AG04449 (cell line): Measurements from ENCODE around the gene ART5.

Experiments used
- CTCF ChIA-PET: fragments of 350-600 bp; formaldehyde crosslinking; extraction: SDS; loops from one replicate; lab custom pipeline; 2021; ENCODE audit warnings: antibody characterized with exemption; lab: Yijun Ruan, JAX
- POLR2A ChIA-PET: fragments of 400-600, 350-600 bp; formaldehyde crosslinking; extraction: SDS; loops from one replicate; lab custom pipeline; 2020; ENCODE audit warnings: antibody characterized with exemption, inconsistent platforms; lab: Yijun Ruan, JAX
- DNase-seq: peaks from one replicate; pipeline ENCODE4 v3.0.0-alpha.2; 2010; ENCODE audit warnings: low read depth, low spot score
- H3K4me3 ChIP-seq: 2 replicates; pipeline ENCODE4 v1.5.1; 2011; ENCODE audit warnings: low read depth, mild to moderate bottlenecking, control low read depth, low read length
- TF ChIP-seq, protein P1 (sequence below): IDR thresholded peaks from one replicate; pipeline ENCODE4 v1.5.1; 2011; ENCODE audit warnings: mild to moderate bottlenecking, moderate library complexity, low read length, control low read depth, inconsistent platforms; ENCODE audit not compliant: insufficient read depth; ENCODE audit errors: missing control alignments

The ART5 gene

GRCh38 chr11:3626250-3626960, 15.4 kb downstream of the ART5 start:
- DNase-seq, result no peak
- ChIA-PET CTCF (interaction anchor here (1.1 to 2.1 kb wide), 3 partner anchors 12 to 215 kb away, joined by 3 to 10 read pairs (median 5); no protein-coding TSS in a partner anchor), POLR2A (no interaction called here)
- H3K4me3 ChIP-seq, result no peak overlapping the region
- TF ChIP-seq, protein P1, sequence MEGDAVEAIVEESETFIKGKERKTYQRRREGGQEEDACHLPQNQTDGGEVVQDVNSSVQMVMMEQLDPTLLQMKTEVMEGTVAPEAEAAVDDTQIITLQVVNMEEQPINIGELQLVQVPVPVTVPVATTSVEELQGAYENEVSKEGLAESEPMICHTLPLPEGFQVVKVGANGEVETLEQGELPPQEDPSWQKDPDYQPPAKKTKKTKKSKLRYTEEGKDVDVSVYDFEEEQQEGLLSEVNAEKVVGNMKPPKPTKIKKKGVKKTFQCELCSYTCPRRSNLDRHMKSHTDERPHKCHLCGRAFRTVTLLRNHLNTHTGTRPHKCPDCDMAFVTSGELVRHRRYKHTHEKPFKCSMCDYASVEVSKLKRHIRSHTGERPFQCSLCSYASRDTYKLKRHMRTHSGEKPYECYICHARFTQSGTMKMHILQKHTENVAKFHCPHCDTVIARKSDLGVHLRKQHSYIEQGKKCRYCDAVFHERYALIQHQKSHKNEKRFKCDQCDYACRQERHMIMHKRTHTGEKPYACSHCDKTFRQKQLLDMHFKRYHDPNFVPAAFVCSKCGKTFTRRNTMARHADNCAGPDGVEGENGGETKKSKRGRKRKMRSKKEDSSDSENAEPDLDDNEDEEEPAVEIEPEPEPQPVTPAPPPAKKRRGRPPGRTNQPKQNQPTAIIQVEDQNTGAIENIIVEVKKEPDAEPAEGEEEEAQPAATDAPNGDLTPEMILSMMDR, result no peak

GRCh38 chr11:3623767-3624458, 17.9 kb downstream of the ART5 start:
- no peak overlapping the region for H3K4me3 ChIP-seq
- POLR2A ChIA-PET, result no interaction called here
- no peak for DNase-seq
- CTCF ChIA-PET, result interaction anchor here (3.1 kb wide), 1 partner anchor 14 kb away, joined by 20 read pairs; no protein-coding TSS in a partner anchor
- TF ChIP-seq, protein P1, result no peak

- no peak for DNase-seq
- H3K4me3 ChIP-seq, result no peak overlapping the region
- ChIA-PET CTCF (interaction anchor here (3.1 kb wide), 1 partner anchor 13 kb away, joined by 20 read pairs; no protein-coding TSS in a partner anchor), POLR2A (no interaction called here)
- TF ChIP-seq, protein P1, result no peak
These were observed 18.7 kb downstream of the ART5 start for GRCh38 chr11:3623121-3623520.

- no peak overlapping the region for H3K4me3 ChIP-seq
- ChIA-PET POLR2A (no interaction called here), CTCF (interaction anchor here (3.1 kb wide), 1 partner anchor 13 kb away, joined by 20 read pairs; no protein-coding TSS in a partner anchor)
- no peak for DNase-seq
- TF ChIP-seq, protein P1, result no peak
These were observed 19.3 kb downstream of the ART5 start for GRCh38 chr11:3622521-3622920.

DNA sequence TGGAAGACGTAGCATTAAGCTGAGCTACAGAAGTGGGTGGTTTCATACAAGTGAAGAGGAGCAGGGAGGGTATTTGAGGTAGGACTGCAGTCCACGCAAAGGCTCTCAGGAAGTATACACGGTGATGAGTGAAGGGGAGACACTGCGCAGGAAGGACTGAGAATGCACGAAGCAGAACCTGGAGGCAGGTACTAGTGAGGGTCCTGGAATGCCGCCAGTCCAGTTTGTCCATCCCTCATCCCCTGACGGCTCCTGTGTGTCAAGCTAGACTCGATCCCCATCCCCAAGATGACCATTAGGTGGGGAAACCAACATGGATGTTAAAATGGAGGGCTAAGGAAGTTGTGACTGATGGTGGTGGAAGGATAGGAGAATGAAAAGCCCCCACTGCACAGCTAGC, 23.8 kb downstream of the ART5 start:
- no peak for DNase-seq
- CTCF ChIA-PET, result interaction anchor here (2.3 kb wide), 1 partner anchor 9 kb away, joined by 14 read pairs; no protein-coding TSS in a partner anchor
- TF ChIP-seq, protein P1, result no peak
- POLR2A ChIA-PET, result no interaction called here
- H3K4me3 ChIP-seq, result no peak overlapping the region
